ENCODE measurements around the gene CEP128. TPM values are rescaled to one million over a fixed set of nuclear protein-coding genes. Genes with fewer than 3 reads are reported as not detected.

The CEP128 gene
- polyA plus RNA-seq, 1 of the 3 experiments (the other 2 are of a cell fraction), result 1.2 TPM

GRCh38 chr14:80844872-80845271, 96.7 kb downstream of the CEP128 start:
- H3K9me2 ChIP-seq, result no peaks in the 10 kb centered on the region
- no peak for DNase-seq
- H3K4me1 ChIP-seq (ENCODE audit: control insufficient read depth in 1 of 2, insufficient read depth in 2 of 2, low read depth in 1 of 2, low read length in 1 of 2), result 0 out of 4 replicates have a peak, but pooled peaks cover 0 to 3% of the 10 kb centered on the region in 2 experiments
- no peaks in the 10 kb centered on the region for H4K20me1 ChIP-seq (ENCODE audit: insufficient read depth)
- H3K27ac ChIP-seq (ENCODE audit: low read depth in 2 of 2, low read length in 1 of 2), result no peak overlapping the region
- H3F3A ChIP-seq (replicated peaks; ENCODE audit: insufficient read depth), result no peaks in the 10 kb centered on the region
- 85% methylated on average over 2 of the region's 2 CpGs for WGBS (ENCODE audit: low lambda C conversion rate)
- no peaks in the 10 kb centered on the region for H3K79me2 ChIP-seq (ENCODE audit: insufficient read depth)
- ChIA-PET POLR2A (no interaction called here), CTCF (interaction anchor here (2.0 kb wide), 1 partner anchor 632 kb away, joined by 7 read pairs; no protein-coding TSS in a partner anchor)
- H3K9ac ChIP-seq, result no peak overlapping the region
- H3K9me3 ChIP-seq, result peaks cover 3% of the 10 kb centered on the region; the same call in 1 of the 2 replicates
- H3K27me3 ChIP-seq (ENCODE audit: insufficient read depth), result no peaks in the 10 kb centered on the region
- TF ChIP-seq TAF1 (IDR thresholded peaks at IDR 0.05; ENCODE audit: borderline replicate concordance, low read depth, low read length) (no peak), USF2 (IDR thresholded peaks at IDR 0.05; ENCODE audit: borderline replicate concordance, low read depth, low read length) (no peak), GATA2 (CRISPR knock-in tag; IDR thresholded peaks at IDR 0.05) (no peak), JUND (IDR thresholded peaks at IDR 0.05) (no peak), REST (IDR thresholded peaks at IDR 0.05; ENCODE audit: low read depth, low read length) (no peak), FOXM1 (IDR thresholded peaks at IDR 0.05; ENCODE audit: low read depth) (no peak)
- no peak overlapping the region for H2AFZ ChIP-seq (ENCODE audit: low read depth)
- peaks cover 0 to 4% of the 10 kb centered on the region in 2 experiments for H3K36me3 ChIP-seq (replicated peaks in 1 of 2; ENCODE audit: control insufficient read depth in 1 of 2, insufficient read depth in 2 of 2, low read length in 1 of 2)
- H3K4me3 ChIP-seq (ENCODE audit: low read depth in 2 of 2, low read length in 1 of 2), result no peak overlapping the region
- no peak overlapping the region for H3K4me2 ChIP-seq

DNA sequence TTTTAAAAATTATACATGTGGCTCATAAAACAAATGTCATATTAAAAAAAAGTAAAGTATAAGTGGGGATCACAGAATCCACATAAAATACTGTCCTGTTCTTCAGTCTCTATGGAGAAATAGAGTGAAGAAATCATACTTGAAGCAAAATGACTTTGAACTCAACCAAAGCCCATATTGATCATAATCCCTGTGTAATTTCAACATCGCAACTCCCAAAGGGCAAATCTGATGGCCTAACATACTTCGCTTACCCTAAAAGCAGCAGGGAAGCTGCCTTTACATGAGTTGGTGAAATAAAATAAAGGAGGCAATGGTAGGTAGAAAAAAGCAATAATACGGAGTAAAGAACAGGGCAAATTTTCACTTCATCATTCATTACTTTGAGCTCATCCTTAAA, 101.8 kb downstream of the CEP128 start:
- Histone ChIP-seq H3K4me2 (no peak overlapping the region), H3K9me3 (peaks cover 3% of the 10 kb centered on the region; the same call in 1 of the 2 replicates), H3K79me2 (ENCODE audit: insufficient read depth) (no peaks in the 10 kb centered on the region), H4K20me1 (ENCODE audit: insufficient read depth) (no peaks in the 10 kb centered on the region), H3F3A (replicated peaks; ENCODE audit: insufficient read depth) (no peaks in the 10 kb centered on the region), H3K9me2 (no peaks in the 10 kb centered on the region), H3K36me3 (replicated peaks in 1 of 2; ENCODE audit: control insufficient read depth in 1 of 2, insufficient read depth in 2 of 2, low read length in 1 of 2) (peaks cover 0 to 4% of the 10 kb centered on the region in 2 experiments), H3K4me1 (ENCODE audit: control insufficient read depth in 1 of 2, insufficient read depth in 2 of 2, low read depth in 1 of 2, low read length in 1 of 2) (0 out of 4 replicates have a peak, but pooled peaks cover 0 to 1% of the 10 kb centered on the region in 2 experiments), H3K27me3 (ENCODE audit: insufficient read depth) (no peaks in the 10 kb centered on the region), H3K4me3 (ENCODE audit: low read depth in 2 of 2, low read length in 1 of 2) (no peak overlapping the region), H3K27ac (ENCODE audit: low read depth in 2 of 2, low read length in 1 of 2) (no peak overlapping the region), H2AFZ (ENCODE audit: low read depth) (no peak overlapping the region), H3K9ac (no peak overlapping the region)
- CTCF ChIA-PET, result interaction anchor here (1.1 to 2.0 kb wide), 3 partner anchors 10 to 784 kb away, joined by 3 to 6 read pairs (median 5); no protein-coding TSS in a partner anchor
- TF ChIP-seq RAD21 (IDR thresholded peaks at IDR 0.05; ENCODE audit: low read length), result no peak
- TF ChIP-seq MEF2A (IDR thresholded peaks at IDR 0.05; ENCODE audit: borderline replicate concordance, low read depth), result no peak
- no peak for TF ChIP-seq JUND (IDR thresholded peaks at IDR 0.05)
- TF ChIP-seq FOSL2 (IDR thresholded peaks at IDR 0.05; ENCODE audit: borderline replicate concordance, low read depth), result no peak
- no peak for TF ChIP-seq MXI1 (IDR thresholded peaks at IDR 0.05; ENCODE audit: low read depth, low read length)
- TF ChIP-seq NRF1 (IDR thresholded peaks at IDR 0.05; ENCODE audit: low read depth, low read length), result no peak
- 93% methylated on average over 3 of the region's 3 CpGs for WGBS (ENCODE audit: low lambda C conversion rate)
- DNase-seq, result no peak
- POLR2A ChIA-PET, result no interaction called here

Measured in SK-N-SH (cell line).